ENCODE measurements around the gene CD28. TPM values are rescaled to one million over a fixed set of nuclear protein-coding genes. Genes with fewer than 3 reads are reported as not detected.

The CD28 gene
- total RNA-seq, 1 donor from 2014 or later = 0.17 TPM

DNA sequence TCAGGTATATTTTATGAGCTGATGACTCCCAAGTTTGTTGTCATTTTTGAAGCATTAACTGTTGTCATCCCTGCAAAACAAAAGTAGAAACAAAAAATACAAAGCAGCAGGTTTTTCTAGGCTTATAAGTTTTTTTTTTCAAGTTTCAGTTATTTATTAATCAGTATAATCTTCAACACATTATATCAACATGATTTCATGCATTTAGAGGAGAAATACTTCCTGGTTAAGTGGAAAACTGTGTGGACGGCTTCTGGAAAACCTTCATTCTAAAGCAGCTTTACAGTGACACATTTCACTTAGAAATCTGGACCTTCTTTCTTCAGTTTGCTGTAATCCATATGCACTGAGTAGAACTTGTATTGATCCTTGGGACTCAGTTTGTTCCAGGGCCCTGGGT, 34.6 kb upstream of the CD28 start:
- H3K4me1 Mint-ChIP-seq (ENCODE audit: unreplicated experiment) = no peaks in the 10 kb centered on the region
- no peak overlapping the region for H3K27ac Mint-ChIP-seq
- no peaks in the 10 kb centered on the region for H3K36me3 Mint-ChIP-seq
- H3K27me3 Mint-ChIP-seq = no peaks in the 10 kb centered on the region
- H3K4me3 Mint-ChIP-seq = no peak overlapping the region
- TF ChIP-seq, protein P1, sequence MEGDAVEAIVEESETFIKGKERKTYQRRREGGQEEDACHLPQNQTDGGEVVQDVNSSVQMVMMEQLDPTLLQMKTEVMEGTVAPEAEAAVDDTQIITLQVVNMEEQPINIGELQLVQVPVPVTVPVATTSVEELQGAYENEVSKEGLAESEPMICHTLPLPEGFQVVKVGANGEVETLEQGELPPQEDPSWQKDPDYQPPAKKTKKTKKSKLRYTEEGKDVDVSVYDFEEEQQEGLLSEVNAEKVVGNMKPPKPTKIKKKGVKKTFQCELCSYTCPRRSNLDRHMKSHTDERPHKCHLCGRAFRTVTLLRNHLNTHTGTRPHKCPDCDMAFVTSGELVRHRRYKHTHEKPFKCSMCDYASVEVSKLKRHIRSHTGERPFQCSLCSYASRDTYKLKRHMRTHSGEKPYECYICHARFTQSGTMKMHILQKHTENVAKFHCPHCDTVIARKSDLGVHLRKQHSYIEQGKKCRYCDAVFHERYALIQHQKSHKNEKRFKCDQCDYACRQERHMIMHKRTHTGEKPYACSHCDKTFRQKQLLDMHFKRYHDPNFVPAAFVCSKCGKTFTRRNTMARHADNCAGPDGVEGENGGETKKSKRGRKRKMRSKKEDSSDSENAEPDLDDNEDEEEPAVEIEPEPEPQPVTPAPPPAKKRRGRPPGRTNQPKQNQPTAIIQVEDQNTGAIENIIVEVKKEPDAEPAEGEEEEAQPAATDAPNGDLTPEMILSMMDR (conservative IDR thresholded peaks at IDR 0.05) = no peak
- peaks cover 5% of the 10 kb centered on the region for H3K9me3 Mint-ChIP-seq
- no peak for DNase-seq (ENCODE audit: extremely low spot score, unreplicated experiment)

DNA sequence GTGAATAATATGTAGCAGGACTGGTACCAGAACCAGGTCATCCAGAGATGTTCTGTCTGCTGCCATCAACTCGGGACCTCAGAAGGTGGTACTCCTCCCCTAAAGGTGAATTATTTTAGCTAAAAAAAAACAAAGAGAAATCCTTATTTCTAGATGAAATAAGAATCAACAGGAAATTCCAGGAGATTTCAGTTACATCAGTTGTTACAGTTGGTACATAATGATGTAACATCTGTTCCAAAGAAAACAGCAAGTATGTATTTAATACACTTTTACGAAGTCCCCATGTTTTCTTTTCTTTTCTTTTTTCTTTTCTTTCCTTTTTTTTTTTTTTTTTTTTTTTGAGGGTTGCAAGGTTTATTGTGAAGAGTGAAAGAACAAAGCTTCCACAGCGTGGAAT, 33.6 kb upstream of the CD28 start:
- no peak overlapping the region for H3K27ac Mint-ChIP-seq
- H3K36me3 Mint-ChIP-seq = no peaks in the 10 kb centered on the region
- no peak for DNase-seq (ENCODE audit: extremely low spot score, unreplicated experiment)
- no peak overlapping the region for H3K4me3 Mint-ChIP-seq
- peaks cover 5% of the 10 kb centered on the region for H3K9me3 Mint-ChIP-seq
- H3K4me1 Mint-ChIP-seq (ENCODE audit: unreplicated experiment) = no peaks in the 10 kb centered on the region
- H3K27me3 Mint-ChIP-seq = no peaks in the 10 kb centered on the region
- TF ChIP-seq, protein P1 (conservative IDR thresholded peaks at IDR 0.05) = no peak

DNA sequence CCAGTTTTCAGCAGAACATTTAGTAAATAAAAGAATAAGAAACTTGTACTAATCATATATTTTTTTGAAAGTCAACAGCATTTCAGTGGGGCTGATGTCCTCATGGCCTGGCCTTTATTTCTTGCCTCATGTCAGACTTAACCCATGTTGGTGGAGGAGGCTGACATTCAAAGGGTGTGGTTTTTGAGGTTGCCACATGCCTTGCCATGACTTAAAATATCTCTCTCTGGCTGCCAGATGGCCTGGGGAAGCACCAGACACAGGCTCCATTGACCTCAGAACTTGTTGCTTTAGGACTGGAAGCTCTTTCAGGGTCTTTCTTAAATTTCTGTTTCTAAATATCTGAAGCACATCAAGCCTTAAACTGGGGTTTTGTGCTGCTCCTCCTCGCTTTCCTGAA, 32.5 kb upstream of the CD28 start:
- Mint-ChIP-seq H3K27me3 (no peaks in the 10 kb centered on the region), H3K4me1 (ENCODE audit: unreplicated experiment) (no peaks in the 10 kb centered on the region), H3K4me3 (no peak overlapping the region), H3K27ac (no peak overlapping the region), H3K9me3 (peaks cover 11% of the 10 kb centered on the region), H3K36me3 (no peaks in the 10 kb centered on the region)
- TF ChIP-seq, protein P1 (conservative IDR thresholded peaks at IDR 0.05) = no peak
- no peak for DNase-seq (ENCODE audit: extremely low spot score, unreplicated experiment)

DNA sequence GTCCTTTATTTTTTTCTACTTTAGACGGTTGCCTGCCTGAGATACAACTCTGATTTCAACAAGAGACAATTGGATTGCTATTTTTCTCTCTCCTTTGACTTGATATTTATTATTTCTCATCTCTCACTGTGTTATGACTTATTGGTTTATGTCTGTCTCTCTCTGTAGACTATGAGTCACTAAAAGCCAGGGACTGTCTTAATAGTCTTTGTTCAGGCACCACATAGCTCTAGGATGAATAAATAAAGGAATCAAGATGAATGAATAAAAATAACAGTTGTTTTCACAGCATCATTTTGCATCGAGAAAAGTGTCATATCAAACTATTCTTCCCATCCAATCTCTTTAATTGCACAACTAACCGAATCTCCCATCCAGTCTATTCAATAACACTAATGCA, 31.4 kb upstream of the CD28 start:
- H3K4me3 Mint-ChIP-seq = no peak overlapping the region
- no peak overlapping the region for H3K27ac Mint-ChIP-seq

DNA sequence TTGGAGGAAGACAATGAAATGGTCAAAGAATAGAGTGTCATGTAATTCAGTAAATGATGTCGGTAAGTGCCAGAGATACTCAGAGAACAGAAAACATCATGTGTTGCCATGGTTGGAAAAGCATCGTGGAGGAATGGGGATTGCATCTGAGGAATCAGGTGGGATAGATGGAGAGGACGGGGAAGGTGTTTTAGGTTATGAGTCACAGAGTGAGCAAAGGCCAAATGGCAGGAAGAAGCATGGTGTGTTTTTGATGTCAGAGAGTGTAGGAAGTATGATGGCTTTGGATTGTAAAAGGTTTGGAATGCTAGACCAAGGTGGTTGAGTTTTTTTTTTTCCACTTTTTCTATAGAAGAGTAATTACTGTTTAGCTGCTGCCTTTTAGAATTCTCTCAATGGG, 27.5 kb upstream of the CD28 start:
- TF ChIP-seq, protein P1 (conservative IDR thresholded peaks at IDR 0.05) = no peak
- no peak overlapping the region for H3K27ac Mint-ChIP-seq
- H3K36me3 Mint-ChIP-seq = no peaks in the 10 kb centered on the region

More for the DNA sequence above, 31.4 kb upstream of the CD28 start:
- Mint-ChIP-seq H3K4me1 (ENCODE audit: unreplicated experiment) (no peaks in the 10 kb centered on the region), H3K9me3 (peaks cover 11% of the 10 kb centered on the region), H3K27me3 (no peaks in the 10 kb centered on the region), H3K36me3 (no peaks in the 10 kb centered on the region)
- DNase-seq (ENCODE audit: extremely low spot score, unreplicated experiment) = no peak
- TF ChIP-seq, protein P1 (conservative IDR thresholded peaks at IDR 0.05) = no peak

DNA sequence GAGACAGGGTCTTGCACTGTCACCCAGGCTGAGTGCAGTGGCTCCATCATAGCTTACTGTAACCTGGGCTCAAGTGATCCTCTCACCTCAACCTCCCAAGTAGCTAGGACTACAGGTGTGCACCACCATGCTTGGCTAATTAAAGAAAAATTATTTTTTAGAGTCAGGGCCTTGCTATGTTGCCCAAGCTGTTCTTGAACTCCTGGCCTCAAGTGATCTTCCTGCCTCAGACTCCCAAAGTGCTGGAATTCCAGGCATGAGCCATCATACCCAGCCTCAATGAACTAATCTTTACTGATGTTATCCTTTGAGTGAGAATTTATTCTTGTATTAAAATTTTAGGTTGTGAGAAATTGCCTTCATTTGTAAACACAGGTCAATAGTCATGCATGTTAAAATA, 27.0 kb upstream of the CD28 start:
- Mint-ChIP-seq H3K36me3 (no peaks in the 10 kb centered on the region), H3K9me3 (peaks cover 5% of the 10 kb centered on the region), H3K27me3 (no peaks in the 10 kb centered on the region), H3K27ac (no peak overlapping the region), H3K4me1 (ENCODE audit: unreplicated experiment) (peaks cover 8% of the 10 kb centered on the region), H3K4me3 (no peak overlapping the region)
- TF ChIP-seq, protein P1 (conservative IDR thresholded peaks at IDR 0.05) = no peak
- DNase-seq (ENCODE audit: extremely low spot score, unreplicated experiment) = no peak

More for the DNA sequence above, 27.5 kb upstream of the CD28 start:
- H3K27me3 Mint-ChIP-seq = no peaks in the 10 kb centered on the region
- peaks cover 8% of the 10 kb centered on the region for H3K4me1 Mint-ChIP-seq (ENCODE audit: unreplicated experiment)
- no peak overlapping the region for H3K4me3 Mint-ChIP-seq
- DNase-seq (ENCODE audit: extremely low spot score, unreplicated experiment) = no peak
- peaks cover 5% of the 10 kb centered on the region for H3K9me3 Mint-ChIP-seq

Measured in type B pancreatic cell (in vitro differentiated cells).